CD14-positive monocyte (primary cell): ENCODE data around the gene TAP2. TPM values are rescaled to one million over a fixed set of nuclear protein-coding genes. Genes with fewer than 3 reads are reported as not detected.
A peak's percentile ranks its signal among the peaks of the same experiment; 100 is the strongest.

ENCODE experiments used
- DNase-seq, 3 donors: peaks; one replicate each; pipeline ENCODE4 v3.0.0-alpha.2; 2011 to 2022
- H2AFZ ChIP-seq: 2 replicates; pipeline ENCODE4 v1.6.0; 2012; ENCODE audit warnings: mild to moderate bottlenecking, low read depth, low read length, inconsistent platforms; ENCODE audit not compliant: insufficient read depth, poor library complexity, severe bottlenecking
- H3K27ac ChIP-seq, 2 donors: 1 replicate in 1 of 2; 2 replicates in 1 of 2; pipeline ENCODE4 v1.5.1; 2012 to 2013; ENCODE audit warnings: low read length in 2 of 2, control low read depth in 1 of 2, inconsistent platforms in 1 of 2, low read depth in 1 of 2, mild to moderate bottlenecking in 1 of 2
- H3K27me3 ChIP-seq, 2 donors: one replicate each; pipeline versions ENCODE4 v1.6.0 to v1.6.1; 2011 to 2013; ENCODE audit warnings: low read length in 2 of 2; ENCODE audit not compliant: control insufficient read depth in 2 of 2, insufficient read depth in 2 of 2
- H3K36me3 ChIP-seq, 2 donors: replicated peaks in 1 of 2; 1 replicate in 1 of 2; 2 replicates in 1 of 2; pipeline versions ENCODE4 v1.5.1 to v1.6.1; 2012 to 2013; ENCODE audit warnings: low read length in 2 of 2, control low read depth in 1 of 2, inconsistent platforms in 1 of 2, mild to moderate bottlenecking in 1 of 2; ENCODE audit not compliant: insufficient read depth in 2 of 2, control insufficient read depth in 1 of 2
- H3K4me1 ChIP-seq, 2 donors: 1 replicate in 1 of 2; 2 replicates in 1 of 2; pipeline versions ENCODE4 v1.5.1 to v1.6.1; 2012 to 2013; ENCODE audit warnings: low read length in 2 of 2, control low read depth in 1 of 2, inconsistent platforms in 1 of 2, mild to moderate bottlenecking in 1 of 2, moderate library complexity in 1 of 2; ENCODE audit not compliant: insufficient read depth in 2 of 2, control insufficient read depth in 1 of 2
- H3K4me2 ChIP-seq: replicated peaks from 2 replicates; pipeline ENCODE3; 2012; ENCODE audit warnings: low read length, moderate library complexity, mild to moderate bottlenecking; ENCODE audit not compliant: poor library complexity, severe bottlenecking; ENCODE audit errors: extremely low read depth
- H3K4me3 ChIP-seq, 3 experiments: fragments of 200-600 bp in 1 of 3; sonication (generic) in 1 of 3; replicated peaks in 1 of 3; 1 replicate in 2 of 3; 2 replicates in 1 of 3; pipeline ENCODE4 v1.5.1; 2011 to 2013; ENCODE audit warnings: low read length in 3 of 3, mild to moderate bottlenecking in 3 of 3, control low read depth in 2 of 3, low read depth in 2 of 3, inconsistent platforms in 1 of 3, moderate library complexity in 1 of 3
- H3K79me2 ChIP-seq: 2 replicates; pipeline ENCODE4 v1.6.0; 2012; ENCODE audit warnings: mild to moderate bottlenecking, control low read depth, inconsistent platforms, low read length, moderate library complexity; ENCODE audit not compliant: insufficient read depth
- H3K9ac ChIP-seq: 2 replicates; pipeline ENCODE4 v1.6.0; 2017; ENCODE audit warnings: low read length, mild to moderate bottlenecking; ENCODE audit not compliant: insufficient read depth, poor library complexity, severe bottlenecking
- H3K9me3 ChIP-seq, 2 donors: replicated peaks in 1 of 2; 1 replicate in 1 of 2; 2 replicates in 1 of 2; pipeline versions ENCODE4 v1.5.1 to v1.6.1; 2012 to 2013; ENCODE audit warnings: low read length in 2 of 2, control low read depth in 1 of 2; ENCODE audit not compliant: control insufficient read depth in 1 of 2, insufficient read depth in 1 of 2
- H4K20me1 ChIP-seq: 2 replicates; pipeline ENCODE4 v1.6.0; 2012; ENCODE audit warnings: mild to moderate bottlenecking, low read length, control low read depth, moderate library complexity; ENCODE audit not compliant: insufficient read depth
- H3K27ac Mint-ChIP-seq, 7 donors: one replicate each; pipeline ENCODE4 v1.8.0; 2020; ENCODE audit warnings: mild to moderate bottlenecking in 7 of 7, mixed read lengths in 7 of 7, moderate library complexity in 6 of 7, inconsistent platforms in 2 of 7
- H3K27me3 Mint-ChIP-seq, 3 donors: one replicate each; pipeline ENCODE4 v1.8.0; 2021 to 2022; ENCODE audit warnings: low read depth in 3 of 3, mild to moderate bottlenecking in 3 of 3, mixed read lengths in 3 of 3, moderate library complexity in 3 of 3, inconsistent platforms in 1 of 3
- H3K36me3 Mint-ChIP-seq, 2 donors: one replicate each; pipeline ENCODE4 v1.8.0; 2020; ENCODE audit warnings: mixed read lengths in 2 of 2, inconsistent platforms in 1 of 2, mild to moderate bottlenecking in 1 of 2
- H3K4me1 Mint-ChIP-seq: one replicate; pipeline ENCODE4 v1.8.0; 2020; ENCODE audit warnings: mild to moderate bottlenecking, mixed read lengths
- H3K4me3 Mint-ChIP-seq, 2 donors: one replicate each; pipeline ENCODE4 v1.8.0; 2020; ENCODE audit warnings: mild to moderate bottlenecking in 2 of 2, mixed read lengths in 2 of 2, moderate library complexity in 1 of 2
- H3K9me3 Mint-ChIP-seq, 7 donors: one replicate each; pipeline ENCODE4 v1.8.0; 2020 to 2022; ENCODE audit warnings: mixed read lengths in 7 of 7, mild to moderate bottlenecking in 6 of 7, moderate library complexity in 6 of 7, inconsistent platforms in 2 of 7
- WGBS: methylation state at CpG from one replicate; pipeline ENCODE4 v1.1.5; 2013; ENCODE audit warnings: missing lambda C conversion rate; ENCODE audit not compliant: insufficient coverage; 5-methylcytosine and 5-hydroxymethylcytosine counted together
- intact Hi-C, 2 donors: fragments of 100-400 bp; cut with micrococcal nuclease; formaldehyde crosslinking; loops; one replicate each; pipeline versions ENCODE4 v1.15.0 to v1.15.1; 2023
- polyA plus RNA-seq, 3 donors: library from polyadenylated mRNA; depleted of rRNA in 1 of 3; unstranded in 2 of 3; stranded (reverse) in 1 of 3; fragments of 300-500 nt in 2 of 3; fragments of >200 nt in 1 of 3; fragmentation: Illumina TruSeq in 2 of 3; gene quantifications; 1 replicate in 2 of 3; 2 replicates in 1 of 3; pipeline ENCODE4 v1.2.3, GENCODE V29; 2012 to 2021
- TF ChIP-seq, protein P1 (sequence below): fragments of 200-600 bp; IDR thresholded peaks from one replicate; pipeline ENCODE4 v1.8.0; 2022; ENCODE audit warnings: antibody characterized with exemption, mild to moderate bottlenecking

TAP2 gene
- polyA plus RNA-seq, 3 donors: 12.6 to 48.7 (median 25.9) TPM

DNA sequence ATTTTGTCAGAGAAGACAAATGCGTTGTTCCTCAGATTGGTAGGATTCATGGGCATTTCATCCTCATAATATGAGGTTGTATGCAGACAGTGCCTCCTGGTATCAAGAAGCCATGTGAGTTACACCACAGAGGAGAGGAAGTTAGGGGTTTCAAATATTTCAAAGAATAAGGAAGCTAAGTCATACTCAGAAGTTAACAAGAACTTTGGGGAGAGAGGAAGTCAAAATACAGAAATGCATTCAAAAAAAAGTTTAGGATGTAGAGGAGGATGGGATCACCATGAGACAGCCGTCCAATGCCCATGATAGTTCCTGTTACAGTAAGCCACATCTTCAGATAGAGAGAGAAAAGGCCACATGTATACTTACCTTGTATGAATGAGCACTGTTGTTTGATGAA, 44.0 kb downstream of the TAP2 start:
- peaks cover 5 to 6% of the 10 kb centered on the region in 2 donors for H3K9me3 ChIP-seq
- peak overlapping the region; percentile 54 for H3K4me2 ChIP-seq
- DNase-seq: peak; percentile 78 to 87 (median 87)
- TF ChIP-seq, protein P1, sequence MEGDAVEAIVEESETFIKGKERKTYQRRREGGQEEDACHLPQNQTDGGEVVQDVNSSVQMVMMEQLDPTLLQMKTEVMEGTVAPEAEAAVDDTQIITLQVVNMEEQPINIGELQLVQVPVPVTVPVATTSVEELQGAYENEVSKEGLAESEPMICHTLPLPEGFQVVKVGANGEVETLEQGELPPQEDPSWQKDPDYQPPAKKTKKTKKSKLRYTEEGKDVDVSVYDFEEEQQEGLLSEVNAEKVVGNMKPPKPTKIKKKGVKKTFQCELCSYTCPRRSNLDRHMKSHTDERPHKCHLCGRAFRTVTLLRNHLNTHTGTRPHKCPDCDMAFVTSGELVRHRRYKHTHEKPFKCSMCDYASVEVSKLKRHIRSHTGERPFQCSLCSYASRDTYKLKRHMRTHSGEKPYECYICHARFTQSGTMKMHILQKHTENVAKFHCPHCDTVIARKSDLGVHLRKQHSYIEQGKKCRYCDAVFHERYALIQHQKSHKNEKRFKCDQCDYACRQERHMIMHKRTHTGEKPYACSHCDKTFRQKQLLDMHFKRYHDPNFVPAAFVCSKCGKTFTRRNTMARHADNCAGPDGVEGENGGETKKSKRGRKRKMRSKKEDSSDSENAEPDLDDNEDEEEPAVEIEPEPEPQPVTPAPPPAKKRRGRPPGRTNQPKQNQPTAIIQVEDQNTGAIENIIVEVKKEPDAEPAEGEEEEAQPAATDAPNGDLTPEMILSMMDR: no peak
- Mint-ChIP-seq H3K4me1 (peaks cover 43% of the 10 kb centered on the region), H3K4me3 (peak overlapping the region in 1 of 2 donors; percentile 81), H3K27me3 (peaks cover 0 to 1% (median 0%) of the 10 kb centered on the region in 3 donors), H3K27ac (peak overlapping the region; percentile 88 to 98 (median 94)), H3K36me3 (peaks cover 2 to 3% of the 10 kb centered on the region in 2 donors), H3K9me3 (peaks cover 7 to 9% (median 9%) of the 10 kb centered on the region in 7 donors)
- intact Hi-C loops: loop anchor here in 1 of 2 donors (10.0 kb wide), 2 partner anchors 90 to 550 kb away; no protein-coding TSS in a partner anchor
- peak overlapping the region in 1 of 3 experiments; percentile 38 for H3K4me3 ChIP-seq
- no peak overlapping the region for H3K9ac ChIP-seq
- H3K27ac ChIP-seq: peak overlapping the region; percentile 69 to 77
- no peaks in the 10 kb centered on the region for H4K20me1 ChIP-seq
- H3K27me3 ChIP-seq: no peaks in the 10 kb centered on the region
- peaks cover 43 to 46% of the 10 kb centered on the region in 2 donors for H3K4me1 ChIP-seq
- H3K79me2 ChIP-seq: no peaks in the 10 kb centered on the region
- H3K36me3 ChIP-seq: no peaks in the 10 kb centered on the region
- WGBS: no CpG with 5 or more reads among the region's 2 CpGs
- no peak overlapping the region for H2AFZ ChIP-seq

DNA sequence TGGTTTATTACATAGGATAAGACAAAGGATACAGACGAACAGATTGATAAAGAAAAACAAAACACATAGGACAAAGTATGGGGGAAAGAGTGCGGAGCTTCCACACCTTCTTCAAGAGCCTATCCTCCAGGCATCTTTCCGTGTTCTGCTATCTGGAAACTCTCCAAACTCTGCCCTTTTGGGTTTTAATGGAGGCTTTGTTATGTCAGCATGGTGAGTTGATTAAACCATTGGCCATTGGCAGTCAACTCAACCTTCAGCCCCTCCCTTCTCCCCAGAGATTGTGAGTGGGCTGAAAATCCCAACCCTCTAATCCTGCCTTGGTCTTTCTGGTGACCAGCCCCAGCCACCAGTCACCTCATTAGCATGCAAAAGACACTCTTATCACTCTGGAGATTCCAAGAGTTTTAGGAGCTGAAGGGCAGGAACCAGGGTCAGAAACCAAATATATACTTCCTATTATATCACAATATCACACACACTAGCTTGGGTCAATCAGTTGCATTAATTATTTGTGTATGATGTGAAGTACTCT, 45.6 kb downstream of the TAP2 start:
- intact Hi-C loops: loop anchor here in 1 of 2 donors (10.0 kb wide), 2 partner anchors 88 to 548 kb away; no protein-coding TSS in a partner anchor

More for the DNA sequence above, 45.6 kb downstream of the TAP2 start:
- Mint-ChIP-seq H3K4me1 (peaks cover 43% of the 10 kb centered on the region), H3K36me3 (no peaks in the 10 kb centered on the region), H3K4me3 (no peak overlapping the region), H3K27me3 (peaks cover 1 to 5% (median 4%) of the 10 kb centered on the region in 3 donors), H3K9me3 (peaks cover 0 to 2% (median 0%) of the 10 kb centered on the region in 7 donors), H3K27ac (no peak overlapping the region)
- Histone ChIP-seq H3K27me3 (no peaks in the 10 kb centered on the region), H3K9me3 (no peaks in the 10 kb centered on the region), H3K79me2 (no peaks in the 10 kb centered on the region), H4K20me1 (no peaks in the 10 kb centered on the region), H3K4me1 (peaks cover 43 to 46% of the 10 kb centered on the region in 2 donors), H3K36me3 (no peaks in the 10 kb centered on the region), H2AFZ (no peak overlapping the region), H3K27ac (no peak overlapping the region), H3K4me3 (no peak overlapping the region), H3K9ac (no peak overlapping the region), H3K4me2 (no peak overlapping the region)
- no CpG with 5 or more reads among the region's 3 CpGs for WGBS
- TF ChIP-seq, protein P1: no peak
- DNase-seq: no peak
